ENCODE results near the gene MKNK1. TPM values are rescaled to one million over a fixed set of nuclear protein-coding genes. Genes with fewer than 3 reads are reported as not detected.

Gene MKNK1
- total and polyA plus RNA-seq, 2 experiments from 2014 or later, result 17.8 to 20.6 TPM

- no peak overlapping the region for H2AFZ ChIP-seq
- H3K27ac ChIP-seq, result no peak overlapping the region
- no peak overlapping the region for H3K4me2 ChIP-seq
- no peak overlapping the region for H3K4me3 ChIP-seq
- TF ChIP-seq CTCF (IDR thresholded peaks at IDR 0.05; ENCODE audit: poor library complexity) (no peak), EZH2 (IDR thresholded peaks at IDR 0.05; ENCODE audit: borderline replicate concordance) (no peak), EZH2phosphoT487 (IDR thresholded peaks at IDR 0.05; ENCODE audit: low read depth, severe bottlenecking, unreplicated experiment) (no peak)
- no peaks in the 10 kb centered on the region for H3K36me3 ChIP-seq (replicated peaks; ENCODE audit: insufficient read depth, low read depth)
- H3K9me2 ChIP-seq (replicated peaks; ENCODE audit: insufficient read depth), result no peaks in the 10 kb centered on the region
- no peaks in the 10 kb centered on the region for H3K9me3 ChIP-seq (ENCODE audit: low read depth)
- peaks cover 23% of the 10 kb centered on the region for H3K79me2 ChIP-seq
- 98% methylated on average over 2 of the region's 2 CpGs for WGBS (ENCODE audit: low lambda C conversion rate, missing lambda C conversion rate)
- peaks cover 19% of the 10 kb centered on the region for H3K4me1 ChIP-seq (ENCODE audit: insufficient read depth)
- DNase-seq (ENCODE audit: low spot score), result no peak
- no peaks in the 10 kb centered on the region for H3K27me3 ChIP-seq
- H4K20me1 ChIP-seq (ENCODE audit: insufficient read depth, poor library complexity, severe bottlenecking), result no peaks in the 10 kb centered on the region
Observed at GRCh38 chr1:46606255-46606965, 2.3 kb upstream of the MKNK1 start.

- no peak overlapping the region for H3K4me3 ChIP-seq
- no peak overlapping the region for H2AFZ ChIP-seq
- no peaks in the 10 kb centered on the region for H3K9me3 ChIP-seq (ENCODE audit: low read depth)
- H3K4me1 ChIP-seq (ENCODE audit: insufficient read depth), result peaks cover 20% of the 10 kb centered on the region
- H3K4me2 ChIP-seq, result no peak overlapping the region
- H3K9me2 ChIP-seq (replicated peaks; ENCODE audit: insufficient read depth), result no peaks in the 10 kb centered on the region
- no peaks in the 10 kb centered on the region for H3K36me3 ChIP-seq (replicated peaks; ENCODE audit: insufficient read depth, low read depth)
- TF ChIP-seq EZH2phosphoT487 (IDR thresholded peaks at IDR 0.05; ENCODE audit: low read depth, severe bottlenecking, unreplicated experiment), result no peak
- no peak for TF ChIP-seq EZH2 (IDR thresholded peaks at IDR 0.05; ENCODE audit: borderline replicate concordance)
- TF ChIP-seq CTCF (IDR thresholded peaks at IDR 0.05; ENCODE audit: poor library complexity), result no peak
- no peaks in the 10 kb centered on the region for H3K27me3 ChIP-seq
- no peak overlapping the region for H3K27ac ChIP-seq
- DNase-seq (ENCODE audit: low spot score), result no peak
- peaks cover 29% of the 10 kb centered on the region for H3K79me2 ChIP-seq
- WGBS (ENCODE audit: low lambda C conversion rate, missing lambda C conversion rate), result 94% methylated on average over 2 of the region's 2 CpGs
- no peaks in the 10 kb centered on the region for H4K20me1 ChIP-seq (ENCODE audit: insufficient read depth, poor library complexity, severe bottlenecking)
Observed at GRCh38 chr1:46605232-46605631, 1.2 kb upstream of the MKNK1 start.

- Histone ChIP-seq H3K4me2 (peak overlapping the region; percentile 84), H3K27me3 (no peaks in the 10 kb centered on the region), H3K27ac (peak overlapping the region; percentile 66), H4K20me1 (ENCODE audit: insufficient read depth, poor library complexity, severe bottlenecking) (no peaks in the 10 kb centered on the region), H3K36me3 (replicated peaks; ENCODE audit: insufficient read depth, low read depth) (no peaks in the 10 kb centered on the region), H2AFZ (peak overlapping the region; percentile 73), H3K4me3 (peak overlapping the region; percentile 73), H3K9me3 (ENCODE audit: low read depth) (no peaks in the 10 kb centered on the region), H3K9me2 (replicated peaks; ENCODE audit: insufficient read depth) (no peaks in the 10 kb centered on the region), H3K79me2 (peaks cover 34% of the 10 kb centered on the region), H3K4me1 (ENCODE audit: insufficient read depth) (peaks cover 20% of the 10 kb centered on the region)
- 4% methylated on average over 2 of the region's 2 CpGs for WGBS (ENCODE audit: low lambda C conversion rate, missing lambda C conversion rate)
- no peak for DNase-seq (ENCODE audit: low spot score)
- TF ChIP-seq EZH2 (IDR thresholded peaks at IDR 0.05; ENCODE audit: borderline replicate concordance), result no peak
- TF ChIP-seq CTCF (IDR thresholded peaks at IDR 0.05; ENCODE audit: poor library complexity), result no peak
- no peak for TF ChIP-seq EZH2phosphoT487 (IDR thresholded peaks at IDR 0.05; ENCODE audit: low read depth, severe bottlenecking, unreplicated experiment)
Observed at GRCh38 chr1:46603481-46603857, 599 bp downstream of the MKNK1 start.
